Measurements from ENCODE around the gene RNF186. TPM values are rescaled to one million over a fixed set of nuclear protein-coding genes. Genes with fewer than 3 reads are reported as not detected.
"Not testable (repeated sequence)": the region's sequence is repeated elsewhere in the genome, so short reads cannot be mapped to it uniquely, and the experiment has no call there.

Gene RNF186
- total RNA-seq, 1 donor from 2014 or later = not detected

DNA sequence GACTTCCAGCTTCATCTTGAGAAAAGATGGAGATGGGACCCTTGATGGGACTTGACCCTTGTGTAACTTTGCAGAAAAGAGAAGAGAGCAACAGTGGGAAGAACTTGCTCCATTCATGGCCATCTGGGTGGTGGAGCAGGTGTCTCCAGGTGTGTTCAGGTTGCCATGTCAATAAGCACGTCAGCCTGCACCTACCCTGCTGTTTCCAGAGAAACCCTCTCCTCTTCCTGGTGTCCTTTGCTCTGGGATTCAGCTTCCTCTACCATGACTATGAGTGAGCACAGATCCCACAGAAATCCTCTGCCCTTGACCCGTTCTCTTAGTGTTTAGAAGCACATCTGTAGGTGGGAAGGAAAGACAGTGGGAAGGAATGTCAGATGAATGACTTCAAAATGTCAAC is 45.3 kb upstream of the RNF186 start:
- H3K9me3 ChIP-seq = peaks cover 0 to 5% of the 10 kb centered on the region in 2 donors
- H3K36me3 ChIP-seq = no peaks in the 10 kb centered on the region
- no peaks in the 10 kb centered on the region for H3K27me3 ChIP-seq
- intact Hi-C loops (cut with DNase I) = no loop called here
- no peaks in the 10 kb centered on the region for H3K4me1 ChIP-seq
- no peak overlapping the region for H3K27ac ChIP-seq
- H3K4me3 ChIP-seq = no peak overlapping the region
- no peak for DNase-seq (ENCODE audit: low spot score in 2 of 2)
- TF ChIP-seq, protein P1, sequence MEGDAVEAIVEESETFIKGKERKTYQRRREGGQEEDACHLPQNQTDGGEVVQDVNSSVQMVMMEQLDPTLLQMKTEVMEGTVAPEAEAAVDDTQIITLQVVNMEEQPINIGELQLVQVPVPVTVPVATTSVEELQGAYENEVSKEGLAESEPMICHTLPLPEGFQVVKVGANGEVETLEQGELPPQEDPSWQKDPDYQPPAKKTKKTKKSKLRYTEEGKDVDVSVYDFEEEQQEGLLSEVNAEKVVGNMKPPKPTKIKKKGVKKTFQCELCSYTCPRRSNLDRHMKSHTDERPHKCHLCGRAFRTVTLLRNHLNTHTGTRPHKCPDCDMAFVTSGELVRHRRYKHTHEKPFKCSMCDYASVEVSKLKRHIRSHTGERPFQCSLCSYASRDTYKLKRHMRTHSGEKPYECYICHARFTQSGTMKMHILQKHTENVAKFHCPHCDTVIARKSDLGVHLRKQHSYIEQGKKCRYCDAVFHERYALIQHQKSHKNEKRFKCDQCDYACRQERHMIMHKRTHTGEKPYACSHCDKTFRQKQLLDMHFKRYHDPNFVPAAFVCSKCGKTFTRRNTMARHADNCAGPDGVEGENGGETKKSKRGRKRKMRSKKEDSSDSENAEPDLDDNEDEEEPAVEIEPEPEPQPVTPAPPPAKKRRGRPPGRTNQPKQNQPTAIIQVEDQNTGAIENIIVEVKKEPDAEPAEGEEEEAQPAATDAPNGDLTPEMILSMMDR (IDR thresholded peaks at IDR 0.05) = no peak

DNA sequence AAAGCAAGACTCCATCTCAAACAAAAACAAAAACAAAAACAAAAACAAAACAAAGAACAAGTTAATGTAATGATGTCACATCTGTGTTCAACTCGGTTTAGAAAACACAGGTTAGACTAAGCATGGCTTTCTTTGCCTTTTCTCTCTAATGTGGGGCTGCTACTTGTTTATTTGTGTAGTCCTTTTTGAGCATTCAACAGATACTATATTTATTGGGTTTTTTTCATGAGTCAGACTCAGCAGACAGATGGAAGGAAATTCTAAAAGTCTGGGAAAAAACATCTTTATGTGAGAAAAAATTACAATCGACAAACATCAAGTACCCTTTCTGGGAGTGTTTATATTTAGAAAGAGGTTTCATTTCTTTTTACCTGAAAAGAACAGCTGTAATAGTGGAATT is 44.8 kb upstream of the RNF186 start:
- TF ChIP-seq, protein P1 (IDR thresholded peaks at IDR 0.05) = no peak
- DNase-seq (ENCODE audit: low spot score in 2 of 2) = no peak
- Histone ChIP-seq H3K36me3 (no peaks in the 10 kb centered on the region), H3K4me1 (no peaks in the 10 kb centered on the region), H3K9me3 (peaks cover 0 to 5% of the 10 kb centered on the region in 2 donors), H3K27me3 (no peaks in the 10 kb centered on the region), H3K4me3 (no peak overlapping the region), H3K27ac (no peak overlapping the region)
- intact Hi-C loops (cut with DNase I) = no loop called here

DNA sequence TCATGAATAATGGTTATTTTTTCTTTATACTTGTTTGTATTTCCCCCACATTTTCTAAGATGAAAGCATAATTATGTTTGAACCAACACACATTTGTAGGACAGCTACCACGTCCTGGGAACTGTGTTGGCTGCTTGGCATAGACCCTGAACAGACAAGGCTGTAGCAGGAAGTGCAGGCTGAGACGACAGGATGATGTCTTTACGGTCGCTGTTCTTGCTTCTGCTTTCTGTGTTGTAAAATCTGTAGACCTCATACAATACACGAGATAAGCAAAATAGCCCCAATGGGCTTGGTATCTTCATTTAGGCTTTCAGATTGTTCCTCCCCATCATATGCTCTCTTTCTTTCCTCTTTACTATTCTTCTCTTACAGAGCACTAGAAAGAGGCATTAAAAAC is 43.8 kb upstream of the RNF186 start:
- Histone ChIP-seq H3K4me1 (no peaks in the 10 kb centered on the region), H3K36me3 (no peaks in the 10 kb centered on the region), H3K9me3 (peaks cover 0 to 5% of the 10 kb centered on the region in 2 donors), H3K27ac (no peak overlapping the region), H3K27me3 (no peaks in the 10 kb centered on the region), H3K4me3 (no peak overlapping the region)
- TF ChIP-seq, protein P1 (IDR thresholded peaks at IDR 0.05) = no peak
- no peak for DNase-seq (ENCODE audit: low spot score in 2 of 2)
- intact Hi-C loops (cut with DNase I) = no loop called here

DNA sequence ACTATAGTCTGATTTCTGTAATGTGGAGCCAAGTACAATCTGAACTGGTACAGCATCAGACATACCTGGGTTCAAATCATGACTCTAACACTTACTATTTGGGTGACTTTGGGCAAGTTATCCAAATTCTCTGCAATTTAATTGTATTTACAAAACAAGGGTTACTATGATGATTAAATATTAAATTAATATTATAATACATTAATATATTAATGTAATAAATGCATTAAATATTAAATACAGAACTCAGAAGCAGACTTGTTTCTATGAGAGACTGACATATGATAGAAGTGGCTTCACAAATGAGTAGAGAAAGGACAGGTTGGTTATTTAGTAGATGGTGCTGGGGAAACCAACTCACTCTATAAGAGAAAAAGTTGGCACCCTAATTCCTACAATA is 39.8 kb upstream of the RNF186 start:
- intact Hi-C loops (cut with DNase I) = no loop called here
- H3K36me3 ChIP-seq = no peaks in the 10 kb centered on the region
- H3K4me3 ChIP-seq = no peak overlapping the region
- no peaks in the 10 kb centered on the region for H3K27me3 ChIP-seq
- no peak overlapping the region for H3K27ac ChIP-seq
- no peaks in the 10 kb centered on the region for H3K4me1 ChIP-seq
- no peak for DNase-seq (ENCODE audit: low spot score in 2 of 2)
- TF ChIP-seq, protein P1 (IDR thresholded peaks at IDR 0.05) = no peak
- no peaks in the 10 kb centered on the region for H3K9me3 ChIP-seq

DNA sequence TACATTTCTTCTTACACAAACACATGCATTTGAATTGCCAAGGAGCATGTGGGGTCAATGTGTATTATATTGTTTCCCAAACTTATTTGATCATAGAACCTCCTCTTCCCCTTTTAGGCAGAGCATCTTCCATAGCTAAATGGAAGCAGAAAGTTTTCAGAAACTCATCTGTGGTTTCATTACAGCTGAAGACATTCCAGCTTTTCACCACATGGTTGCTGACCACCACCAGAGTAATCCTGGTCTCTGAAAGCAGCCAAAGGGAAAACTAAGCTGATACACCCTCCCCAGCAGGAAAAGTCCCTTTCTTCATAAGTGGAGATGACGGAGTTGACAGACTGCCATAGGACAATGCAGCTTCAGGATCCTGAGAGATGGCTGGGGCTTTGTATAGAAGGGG is 37.0 kb upstream of the RNF186 start:
- Histone ChIP-seq H3K4me1 (no peaks in the 10 kb centered on the region), H3K27me3 (no peaks in the 10 kb centered on the region), H3K4me3 (no peak overlapping the region), H3K27ac (no peak overlapping the region), H3K36me3 (no peaks in the 10 kb centered on the region), H3K9me3 (no peaks in the 10 kb centered on the region)
- intact Hi-C loops (cut with DNase I) = no loop called here
- no peak for DNase-seq (ENCODE audit: low spot score in 2 of 2)
- TF ChIP-seq, protein P1 (IDR thresholded peaks at IDR 0.05) = no peak

DNA sequence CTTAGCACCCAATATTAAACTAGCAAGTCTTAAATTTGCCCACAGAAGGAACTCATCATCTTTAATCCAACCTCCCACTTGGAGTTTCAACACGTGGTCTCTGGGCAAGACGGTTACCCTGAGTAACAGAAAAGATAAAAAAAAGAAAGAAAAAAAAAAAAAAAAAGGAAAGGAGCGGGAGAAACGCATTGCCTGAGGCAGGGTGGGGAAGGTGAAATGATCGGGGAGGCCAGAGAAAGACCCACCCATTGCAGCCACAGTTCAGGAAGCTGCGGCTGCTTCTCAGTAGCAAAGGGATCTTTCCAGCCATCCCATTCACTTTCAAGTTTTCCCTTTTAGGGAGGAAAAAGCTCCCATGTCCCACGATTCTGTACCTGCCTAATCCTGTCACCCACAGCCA is 35.1 kb upstream of the RNF186 start:
- intact Hi-C loops (cut with DNase I) = no loop called here

DNA sequence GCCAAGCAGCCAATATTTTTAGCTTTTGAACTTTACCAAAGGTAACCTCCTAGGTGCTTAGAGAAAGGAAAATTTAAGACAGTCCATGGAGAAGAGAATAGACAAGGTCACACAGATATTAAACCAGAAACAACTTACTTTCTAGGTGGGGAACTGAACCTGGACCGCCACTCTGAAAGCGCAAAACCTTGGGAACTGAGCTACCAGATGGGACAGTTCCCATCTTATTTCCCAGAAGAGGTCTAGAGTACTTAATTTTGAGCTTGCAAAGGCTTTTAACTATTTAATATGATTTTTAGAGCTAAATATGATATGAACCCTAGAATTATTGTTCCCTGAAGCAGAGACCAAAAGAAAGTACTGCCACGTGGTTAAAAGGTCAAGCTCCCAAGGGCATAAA is 34.2 kb upstream of the RNF186 start:
- DNase-seq (ENCODE audit: low spot score in 2 of 2); H3K9me3 ChIP-seq; H3K27ac ChIP-seq; H3K27me3 ChIP-seq; intact Hi-C loops (cut with DNase I); H3K36me3 ChIP-seq; H3K4me1 ChIP-seq; H3K4me3 ChIP-seq: not testable (repeated sequence)

More for the DNA sequence above, 35.1 kb upstream of the RNF186 start:
- Histone ChIP-seq H3K27me3 (no peaks in the 10 kb centered on the region), H3K27ac (no peak overlapping the region), H3K9me3 (no peaks in the 10 kb centered on the region), H3K4me3 (no peak overlapping the region), H3K36me3 (no peaks in the 10 kb centered on the region), H3K4me1 (no peaks in the 10 kb centered on the region)
- no peak for DNase-seq (ENCODE audit: low spot score in 2 of 2)
- TF ChIP-seq, protein P1 (IDR thresholded peaks at IDR 0.05) = no peak

DNA sequence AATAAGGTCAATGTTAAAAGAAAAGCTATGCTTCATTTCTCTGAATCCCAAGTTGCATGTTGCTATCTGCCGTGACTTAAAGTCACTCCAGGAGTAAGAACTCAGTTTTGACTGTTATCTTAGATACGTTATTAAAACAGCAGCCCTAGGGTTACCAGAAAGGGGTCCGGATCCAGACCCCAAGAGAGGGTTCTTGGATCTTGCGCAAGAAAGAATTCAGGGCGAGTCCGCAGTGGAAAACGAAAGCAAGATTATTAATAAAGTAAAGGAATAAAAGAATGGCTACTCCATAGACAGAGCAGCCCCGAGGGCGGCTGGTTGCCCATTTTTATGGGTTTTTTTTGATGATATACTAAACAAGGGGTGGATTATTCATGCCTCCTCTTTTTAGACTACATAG is 32.3 kb upstream of the RNF186 start:
- H3K9me3 ChIP-seq; H3K4me3 ChIP-seq; H3K27me3 ChIP-seq; intact Hi-C loops (cut with DNase I); H3K4me1 ChIP-seq; H3K36me3 ChIP-seq; DNase-seq (ENCODE audit: low spot score in 2 of 2); H3K27ac ChIP-seq: not testable (repeated sequence)
